DND-41 (cell line): ENCODE measurements around the gene MFAP2.

Source experiments
- ATAC-seq: fragments of 200-7000 bp; cut with Tn5 transposase; 3 replicates; pipeline ENCODE4 v1.9.1; 2021; ENCODE audit warnings: low read depth; ENCODE audit not compliant: insufficient read depth
- DNase-seq: peaks from one replicate; pipeline ENCODE4 v3.0.0-alpha.2; 2020
- H2AFZ ChIP-seq: 2 replicates; pipeline ENCODE4 v1.6.0; 2012; ENCODE audit warnings: low read depth, low read length
- H3K27ac ChIP-seq: 2 replicates; pipeline ENCODE4 v1.5.1; 2012; ENCODE audit warnings: low read length, inconsistent platforms
- H3K27me3 ChIP-seq: fragments of 200-600 bp; sonication (generic); 2 replicates; pipeline ENCODE4 v1.6.0; 2012; ENCODE audit warnings: low read length, mild to moderate bottlenecking, inconsistent platforms; ENCODE audit not compliant: insufficient read depth, poor library complexity
- H3K36me3 ChIP-seq: 2 replicates; pipeline ENCODE4 v1.5.1; 2012; ENCODE audit warnings: low read length, inconsistent platforms; ENCODE audit not compliant: insufficient read depth
- H3K4me1 ChIP-seq: 2 replicates; pipeline ENCODE4 v1.5.1; 2012; ENCODE audit warnings: mild to moderate bottlenecking, low read length; ENCODE audit not compliant: insufficient read depth
- H3K4me2 ChIP-seq: 2 replicates; pipeline ENCODE4 v1.6.0; 2012; ENCODE audit warnings: mild to moderate bottlenecking, moderate library complexity, low read length, inconsistent platforms; ENCODE audit not compliant: insufficient read depth
- H3K4me3 ChIP-seq, 2 experiments: fragments of 200-600 bp in 1 of 2; shearing (Covaris generic) in 1 of 2; 2 replicates each; pipeline ENCODE4 v1.5.1; 2012 to 2016; ENCODE audit warnings: inconsistent platforms in 2 of 2, low read length in 2 of 2, mild to moderate bottlenecking in 2 of 2, low read depth in 1 of 2, moderate library complexity in 1 of 2
- H3K79me2 ChIP-seq: 2 replicates; pipeline ENCODE4 v1.6.0; 2012; ENCODE audit warnings: low read length, inconsistent platforms; ENCODE audit not compliant: insufficient read depth
- H3K9ac ChIP-seq: 2 replicates; pipeline ENCODE4 v1.6.0; 2012; ENCODE audit warnings: low read depth, mild to moderate bottlenecking, inconsistent platforms, low read length, moderate library complexity
- H3K9me3 ChIP-seq: 2 replicates; pipeline ENCODE4 v1.5.1; 2012; ENCODE audit warnings: low read length, moderate library complexity, mild to moderate bottlenecking, inconsistent platforms; ENCODE audit not compliant: insufficient read depth, severe bottlenecking
- H4K20me1 ChIP-seq: 2 replicates; pipeline ENCODE4 v1.6.0; 2012; ENCODE audit warnings: low read length; ENCODE audit not compliant: insufficient read depth
- EZH2 ChIP-seq: IDR thresholded peaks from 3 replicates; pipeline ENCODE4 v1.6.1; 2012; ENCODE audit warnings: borderline replicate concordance, low read depth, mild to moderate bottlenecking, moderate library complexity, low read length, inconsistent platforms; ENCODE audit not compliant: severe bottlenecking
- TF ChIP-seq, protein P1 (sequence below): IDR thresholded peaks from 2 replicates; pipeline ENCODE4 v1.5.1; 2012; ENCODE audit warnings: borderline replicate concordance, low read length, moderate library complexity, mild to moderate bottlenecking; ENCODE audit not compliant: poor library complexity, severe bottlenecking; ENCODE audit errors: extremely low read depth

Gene MFAP2

DNA sequence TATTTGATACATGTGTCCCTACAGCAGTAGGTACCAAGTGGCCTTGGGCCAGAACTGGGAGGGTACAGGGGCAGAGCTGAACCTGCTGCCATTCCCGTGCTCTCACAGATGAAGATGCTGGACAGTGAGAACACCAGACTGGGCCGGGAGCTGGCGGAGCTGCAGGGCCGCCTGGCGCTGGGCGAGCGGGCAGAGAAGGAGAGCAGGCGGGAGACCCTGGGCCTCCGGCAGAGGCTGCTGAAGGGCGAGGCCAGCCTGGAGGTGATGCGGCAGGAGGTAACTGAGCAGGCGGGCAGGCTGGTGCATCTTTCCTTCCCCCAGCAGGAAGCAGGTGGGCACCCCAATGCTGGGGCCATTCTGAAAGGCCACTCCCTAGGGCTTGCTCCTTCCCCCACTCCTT, 21.9 kb downstream of the MFAP2 start:
- Histone ChIP-seq H3K36me3 (peaks cover 12% of the 10 kb centered on the region), H3K27ac (no peak overlapping the region), H2AFZ (no peak overlapping the region), H4K20me1 (no peaks in the 10 kb centered on the region), H3K27me3 (no peaks in the 10 kb centered on the region), H3K4me1 (no peaks in the 10 kb centered on the region), H3K9me3 (no peaks in the 10 kb centered on the region), H3K9ac (no peak overlapping the region), H3K4me2 (no peak overlapping the region), H3K79me2 (no peaks in the 10 kb centered on the region), H3K4me3 (no peak overlapping the region)
- no peak for ATAC-seq
- DNase-seq, result no peak
- no peak for TF ChIP-seq EZH2
- TF ChIP-seq, protein P1, sequence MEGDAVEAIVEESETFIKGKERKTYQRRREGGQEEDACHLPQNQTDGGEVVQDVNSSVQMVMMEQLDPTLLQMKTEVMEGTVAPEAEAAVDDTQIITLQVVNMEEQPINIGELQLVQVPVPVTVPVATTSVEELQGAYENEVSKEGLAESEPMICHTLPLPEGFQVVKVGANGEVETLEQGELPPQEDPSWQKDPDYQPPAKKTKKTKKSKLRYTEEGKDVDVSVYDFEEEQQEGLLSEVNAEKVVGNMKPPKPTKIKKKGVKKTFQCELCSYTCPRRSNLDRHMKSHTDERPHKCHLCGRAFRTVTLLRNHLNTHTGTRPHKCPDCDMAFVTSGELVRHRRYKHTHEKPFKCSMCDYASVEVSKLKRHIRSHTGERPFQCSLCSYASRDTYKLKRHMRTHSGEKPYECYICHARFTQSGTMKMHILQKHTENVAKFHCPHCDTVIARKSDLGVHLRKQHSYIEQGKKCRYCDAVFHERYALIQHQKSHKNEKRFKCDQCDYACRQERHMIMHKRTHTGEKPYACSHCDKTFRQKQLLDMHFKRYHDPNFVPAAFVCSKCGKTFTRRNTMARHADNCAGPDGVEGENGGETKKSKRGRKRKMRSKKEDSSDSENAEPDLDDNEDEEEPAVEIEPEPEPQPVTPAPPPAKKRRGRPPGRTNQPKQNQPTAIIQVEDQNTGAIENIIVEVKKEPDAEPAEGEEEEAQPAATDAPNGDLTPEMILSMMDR, result no peak

DNA sequence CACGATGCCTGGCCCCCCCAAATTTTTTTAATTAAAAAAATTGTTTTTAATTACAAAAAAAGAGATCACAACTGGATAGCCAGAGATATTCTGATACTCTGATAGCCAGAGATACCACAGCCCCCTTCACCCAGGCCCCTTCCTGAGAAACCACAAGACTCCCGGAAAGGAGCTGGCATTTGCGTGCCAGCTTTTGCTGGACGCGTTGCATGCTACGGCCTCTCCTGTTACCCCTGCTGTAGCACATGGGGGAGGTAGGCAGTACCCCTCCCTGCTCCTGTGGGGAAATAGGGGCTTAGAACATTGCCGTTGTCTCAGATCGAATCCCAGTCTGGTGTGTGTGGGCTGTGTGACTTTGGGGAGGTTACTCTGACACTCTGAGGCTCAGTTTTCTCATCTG, 22.7 kb downstream of the MFAP2 start:
- Histone ChIP-seq H3K27ac (no peak overlapping the region), H3K36me3 (peaks cover 12% of the 10 kb centered on the region), H3K79me2 (no peaks in the 10 kb centered on the region), H3K4me1 (no peaks in the 10 kb centered on the region), H3K4me2 (no peak overlapping the region), H3K4me3 (no peak overlapping the region), H2AFZ (no peak overlapping the region), H3K9me3 (no peaks in the 10 kb centered on the region), H3K27me3 (no peaks in the 10 kb centered on the region), H4K20me1 (no peaks in the 10 kb centered on the region), H3K9ac (no peak overlapping the region)
- DNase-seq (no peak), ATAC-seq (no peak)
- TF ChIP-seq, protein P1, result no peak
- no peak for TF ChIP-seq EZH2

DNA sequence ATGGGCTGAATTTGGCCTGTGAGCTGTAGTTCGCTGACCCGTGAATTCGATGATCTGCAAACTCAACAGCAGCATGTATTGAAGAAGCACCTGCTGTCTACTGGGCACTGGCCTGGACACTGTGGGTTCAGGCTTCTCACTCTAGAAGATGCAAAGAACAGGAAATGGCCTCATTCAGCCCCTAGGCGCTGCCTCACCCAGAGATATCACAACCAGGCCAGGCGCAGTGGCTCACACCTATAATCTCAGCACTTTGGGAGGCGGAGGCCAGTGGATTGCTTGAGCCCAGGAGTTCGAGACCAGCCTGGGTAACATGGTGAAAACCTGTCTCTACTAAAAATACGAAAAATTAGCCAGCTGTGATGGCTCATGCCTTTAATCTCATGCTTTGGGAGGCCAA, 23.6 kb downstream of the MFAP2 start:
- Histone ChIP-seq H3K4me1 (no peaks in the 10 kb centered on the region), H3K4me2 (no peak overlapping the region), H3K4me3 (no peak overlapping the region), H2AFZ (no peak overlapping the region), H3K27me3 (no peaks in the 10 kb centered on the region), H4K20me1 (no peaks in the 10 kb centered on the region), H3K79me2 (no peaks in the 10 kb centered on the region), H3K27ac (no peak overlapping the region), H3K36me3 (peaks cover 12% of the 10 kb centered on the region), H3K9ac (no peak overlapping the region), H3K9me3 (no peaks in the 10 kb centered on the region)
- DNase-seq (no peak), ATAC-seq (no peak)
- TF ChIP-seq, protein P1, result no peak
- TF ChIP-seq EZH2, result no peak

DNA sequence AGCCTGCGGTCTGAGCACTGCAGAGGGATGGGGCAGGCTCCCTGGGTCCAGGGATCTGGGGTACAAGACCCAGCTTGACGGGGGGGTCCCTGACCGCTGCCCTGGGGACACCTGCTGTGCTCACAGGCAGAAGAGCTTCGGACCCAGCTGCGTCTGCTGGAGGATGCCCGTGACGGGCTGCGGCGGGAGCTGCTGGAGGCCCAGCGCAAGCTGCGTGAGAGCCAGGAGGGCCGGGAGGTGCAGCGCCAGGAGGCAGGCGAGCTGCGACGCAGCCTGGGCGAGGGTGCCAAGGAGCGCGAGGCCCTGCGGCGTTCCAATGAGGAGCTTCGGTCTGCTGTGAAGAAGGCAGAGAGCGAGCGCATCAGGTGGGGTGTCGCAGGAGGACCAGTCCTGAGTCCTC, 25.2 kb downstream of the MFAP2 start:
- H3K79me2 ChIP-seq, result no peaks in the 10 kb centered on the region
- ATAC-seq (no peak), DNase-seq (no peak)
- H2AFZ ChIP-seq, result no peak overlapping the region
- H3K27me3 ChIP-seq, result no peaks in the 10 kb centered on the region
- H4K20me1 ChIP-seq, result no peaks in the 10 kb centered on the region
- no peak overlapping the region for H3K4me3 ChIP-seq
- no peak overlapping the region for H3K4me2 ChIP-seq
- peaks cover 12% of the 10 kb centered on the region; the same call in 1 of the 2 replicates for H3K36me3 ChIP-seq
- no peaks in the 10 kb centered on the region for H3K9me3 ChIP-seq
- TF ChIP-seq EZH2, result no peak
- H3K9ac ChIP-seq, result no peak overlapping the region
- H3K4me1 ChIP-seq, result no peaks in the 10 kb centered on the region
- no peak overlapping the region for H3K27ac ChIP-seq
